ENCODE data around the gene DTX1.

GRCh38 chr12:113115455-113116126, 59.1 kb downstream of the DTX1 start:
- no peak for TF ChIP-seq CTCF (optimal IDR thresholded peaks at IDR 0.05 in 1 of 3, IDR thresholded peaks at IDR 0.05 in 1 of 3, conservative IDR thresholded peaks at IDR 0.05 in 1 of 3; ENCODE audit: extremely low read depth in 1 of 3, insufficient read depth in 2 of 3, low read length in 3 of 3)
- TF ChIP-seq EZH2 (IDR thresholded peaks at IDR 0.05; ENCODE audit: low read length), result no peak

Data from keratinocyte (primary cell).